HS-27A (cell line): ENCODE results near the gene BHLHA15.

Experiments
- DNase-seq: peaks from one replicate; pipeline ENCODE4 v3.0.0-alpha.2; 2012; ENCODE audit warnings: low read depth, missing footprints

Gene BHLHA15

DNA sequence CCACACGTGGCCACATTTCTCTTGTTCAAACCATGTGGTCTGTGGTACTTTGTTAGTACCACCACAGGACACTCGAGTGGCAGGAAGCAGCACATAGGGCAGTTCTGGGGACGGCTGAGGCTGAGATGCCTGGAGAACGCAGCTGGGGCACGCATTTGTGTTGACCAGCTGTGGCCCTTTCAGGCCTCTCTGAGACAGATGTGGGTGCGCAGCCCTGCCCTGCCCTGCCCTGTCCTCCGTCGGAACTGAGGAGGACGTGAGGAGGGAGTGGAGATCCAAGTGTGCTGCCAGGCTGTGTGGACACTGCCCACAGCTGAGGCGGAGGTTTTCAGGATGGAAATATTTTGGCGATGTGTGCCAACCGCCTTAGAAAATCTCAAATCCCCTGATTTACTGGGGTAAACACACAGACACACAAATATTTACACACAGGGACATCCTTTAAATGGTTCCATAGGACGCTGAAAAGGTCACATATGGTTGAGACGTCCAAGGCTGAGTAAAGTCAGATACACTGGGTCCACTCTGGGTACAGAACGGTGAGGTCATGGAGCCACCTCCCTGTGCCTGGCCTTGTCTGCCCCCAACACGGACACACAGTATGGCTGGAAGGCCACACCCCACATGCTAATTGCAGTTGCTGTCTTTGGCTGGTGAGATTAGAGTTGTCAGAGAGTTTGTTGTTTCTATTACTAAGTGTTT, 14.8 kb downstream of the BHLHA15 start:
- DNase-seq = no peak

DNA sequence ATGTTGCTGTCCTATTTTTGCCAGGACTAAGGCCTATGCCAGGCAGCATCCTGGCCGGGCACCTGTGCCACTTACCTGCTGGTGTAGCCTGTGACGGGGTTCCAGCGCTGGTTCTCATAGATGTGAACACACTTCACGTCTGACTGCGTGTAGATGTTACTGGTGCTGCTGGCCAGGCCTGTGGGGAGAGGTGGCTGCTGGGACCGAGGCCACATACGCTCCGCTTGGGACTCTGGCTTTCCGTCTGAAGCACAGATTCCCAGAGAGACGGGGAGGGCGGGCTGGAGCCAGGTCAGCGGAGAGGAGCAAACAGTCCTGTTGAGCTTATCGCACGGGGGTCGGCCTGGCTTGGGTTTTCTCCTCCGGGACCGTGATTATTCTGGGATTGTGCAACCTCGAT, 16.7 kb downstream of the BHLHA15 start:
- no peak for DNase-seq

DNA sequence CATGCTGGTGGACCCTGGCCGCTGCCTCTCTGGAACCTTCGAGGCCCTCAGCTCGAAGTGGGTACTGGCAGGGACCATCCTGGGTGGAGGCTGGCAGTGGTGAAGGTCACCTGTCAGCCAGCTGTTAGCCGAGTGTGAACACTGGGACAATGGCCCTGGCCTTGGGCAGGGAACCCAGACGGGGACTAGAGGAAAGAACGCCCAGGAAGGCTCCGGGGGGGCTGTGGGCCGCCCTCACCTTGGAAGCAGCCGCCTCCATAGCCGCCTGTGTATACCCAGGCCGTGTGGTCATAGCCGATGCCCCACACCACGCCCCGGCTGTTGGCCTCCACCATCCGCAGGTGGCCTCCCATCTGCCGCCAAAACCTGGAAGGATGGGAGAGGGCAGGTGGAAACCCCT, 17.6 kb downstream of the BHLHA15 start:
- DNase-seq = no peak

DNA sequence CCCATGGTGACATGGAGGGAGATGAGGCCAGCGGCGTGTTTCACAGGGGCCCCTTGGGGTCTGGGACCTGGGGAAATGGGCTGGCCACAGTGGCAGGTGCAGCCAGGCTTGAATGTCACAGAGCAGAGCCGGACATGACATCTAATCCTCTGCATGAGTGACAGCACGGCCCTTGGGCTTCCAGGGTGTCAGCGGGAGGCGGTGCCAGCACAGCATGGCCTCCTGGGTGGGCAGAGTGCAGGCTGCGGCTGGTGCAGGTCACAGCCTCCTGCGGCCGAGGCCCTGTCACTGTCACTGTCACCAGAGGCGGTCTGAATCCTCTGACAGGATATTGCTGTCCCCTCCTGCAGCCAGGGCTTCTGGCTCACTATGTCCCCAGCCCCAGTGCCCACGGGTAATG, 18.2 kb downstream of the BHLHA15 start:
- no peak for DNase-seq

DNA sequence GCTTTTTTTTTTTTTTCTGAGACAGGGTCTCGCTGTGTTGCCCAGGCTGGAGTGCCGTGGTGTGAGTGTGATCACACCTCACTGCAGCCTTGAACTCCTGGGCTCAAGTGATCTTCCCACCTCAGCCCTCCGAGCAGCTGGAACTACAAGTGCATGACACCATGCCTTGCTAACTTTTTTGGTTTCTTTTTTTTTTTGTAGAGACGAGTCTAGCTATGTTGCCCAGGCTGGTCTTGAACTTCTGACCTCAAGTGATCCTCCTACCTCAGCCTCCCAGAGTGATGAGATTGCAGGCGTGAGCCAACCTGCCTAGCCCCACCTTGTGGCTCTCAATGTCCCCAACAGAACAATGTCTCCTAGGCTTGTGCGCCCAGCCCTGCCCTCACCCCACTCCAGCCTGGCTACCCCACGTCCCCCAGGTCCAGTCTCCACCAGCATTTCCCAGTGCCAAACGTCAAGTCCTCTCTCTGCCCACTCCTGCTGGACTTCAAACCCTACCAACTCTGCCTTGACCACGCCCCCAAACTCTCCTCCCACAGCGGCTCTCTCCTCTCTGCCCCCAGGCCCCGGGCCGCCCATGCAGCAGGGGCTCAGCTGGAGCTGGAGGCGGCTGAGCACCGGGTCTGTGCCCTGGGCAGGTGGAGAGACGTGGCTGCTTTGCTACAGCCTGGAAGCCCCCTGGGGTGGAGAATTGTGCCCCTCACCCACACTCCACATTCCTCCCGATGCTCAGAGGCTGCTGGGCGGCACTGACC, 18.9 kb downstream of the BHLHA15 start:
- DNase-seq = no peak

DNA sequence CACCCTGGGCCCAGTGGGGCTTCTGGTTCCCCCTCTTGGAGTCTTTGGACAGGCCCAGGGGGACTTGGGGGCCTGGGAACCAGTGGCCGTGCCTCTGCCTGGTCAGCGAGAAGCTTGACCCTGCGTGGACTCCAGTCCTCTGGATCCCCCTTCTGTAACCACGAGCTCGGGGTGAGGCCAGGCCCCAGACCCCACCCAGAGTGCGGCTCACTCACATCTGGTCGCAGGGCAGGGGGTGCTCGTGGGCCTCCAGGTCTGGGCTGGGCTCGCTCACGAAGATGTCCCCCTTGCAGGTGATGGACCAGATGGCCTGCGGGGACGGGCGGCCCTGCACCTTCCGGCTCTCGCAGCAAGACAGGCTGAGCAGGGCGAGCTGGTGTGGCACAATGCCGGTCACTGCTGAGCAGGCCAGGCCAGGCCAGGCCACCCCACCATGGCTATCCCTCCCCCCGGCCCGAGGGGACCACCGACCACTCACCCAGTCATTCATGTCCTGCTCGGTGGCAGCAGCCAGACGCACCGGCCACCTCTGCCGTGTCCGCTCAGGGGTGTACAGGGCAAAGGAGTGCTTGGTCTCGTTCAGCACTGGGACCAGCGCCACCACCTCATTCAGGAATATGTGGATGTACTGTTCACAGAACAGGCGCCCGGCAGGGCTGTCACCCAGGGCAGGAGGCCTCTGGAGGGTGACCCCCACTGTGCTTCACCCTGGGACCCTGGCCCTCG, 19.7 kb downstream of the BHLHA15 start:
- no peak for DNase-seq

DNA sequence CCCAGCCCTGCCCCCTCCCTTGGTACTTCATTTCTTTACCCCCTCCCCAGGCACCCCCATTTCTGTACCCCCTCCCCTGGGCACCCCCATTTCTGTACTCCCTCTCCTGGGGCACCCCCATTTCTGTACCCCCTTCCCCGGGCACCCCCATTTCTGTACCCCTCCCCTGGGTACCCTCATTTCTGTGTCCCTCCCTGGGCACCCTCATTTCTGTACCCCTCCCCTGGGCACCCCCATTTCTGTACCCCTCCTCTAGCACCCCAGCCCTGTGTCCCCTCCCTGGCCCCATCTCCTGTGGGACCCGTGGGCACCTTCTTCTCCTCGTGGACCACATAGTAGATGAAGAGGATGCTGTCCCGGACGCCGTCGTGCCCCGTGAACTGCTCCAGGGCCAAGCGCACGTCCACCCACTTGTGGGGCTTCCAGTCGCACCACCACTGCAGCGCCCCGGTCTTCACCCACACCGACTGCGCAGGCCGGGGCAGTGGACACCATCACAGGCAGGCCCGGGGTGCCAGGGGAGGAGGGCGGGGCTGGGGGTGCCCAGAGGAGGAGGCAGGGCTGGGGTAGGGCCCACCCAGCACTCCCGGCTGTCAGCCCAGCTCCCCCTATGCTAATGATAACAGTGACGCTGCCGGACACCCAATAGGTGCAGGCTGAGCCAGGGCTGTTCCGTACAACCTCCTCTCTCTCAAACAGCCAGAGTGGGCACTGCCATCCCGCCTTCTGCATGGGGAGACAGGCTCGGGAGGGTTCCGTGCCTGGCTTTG, 20.4 kb downstream of the BHLHA15 start:
- no peak for DNase-seq

DNA sequence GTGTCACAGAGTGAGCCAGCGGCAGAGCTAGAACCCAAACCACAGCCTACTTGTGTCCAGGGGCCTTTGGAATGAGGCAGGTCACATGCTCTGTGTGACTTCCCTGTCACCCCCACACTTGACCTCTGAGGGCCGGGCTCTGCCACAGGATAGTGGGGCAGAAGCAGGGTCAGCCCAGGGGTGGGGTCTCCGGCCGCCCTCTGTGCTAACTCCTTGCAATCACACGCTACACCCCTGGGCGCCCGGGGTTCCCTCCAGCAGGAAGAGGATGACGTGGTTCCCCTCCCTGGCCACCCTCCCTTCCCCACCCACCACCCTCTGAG, 21.0 kb downstream of the BHLHA15 start:
- DNase-seq = no peak

DNA sequence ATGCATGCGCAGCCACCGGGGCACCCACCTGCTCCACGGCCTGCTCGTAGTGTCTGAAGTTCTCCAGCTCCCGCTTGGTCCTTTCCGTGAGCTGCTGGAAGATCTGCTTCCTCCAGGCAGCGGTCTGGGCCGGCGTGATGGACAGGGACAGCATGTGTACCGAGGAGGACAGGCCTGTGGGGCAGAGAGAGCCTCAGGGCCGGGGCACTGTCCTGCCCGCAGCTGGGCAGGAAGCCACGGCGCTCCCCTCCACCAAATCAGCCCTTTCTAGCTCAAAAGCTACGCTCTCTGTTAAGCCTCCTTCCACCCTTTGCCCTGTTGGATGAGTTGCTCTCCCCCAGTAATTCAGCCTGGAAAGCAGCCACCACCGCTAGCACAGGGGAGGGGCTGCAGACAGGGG, 21.6 kb downstream of the BHLHA15 start:
- no peak for DNase-seq

DNA sequence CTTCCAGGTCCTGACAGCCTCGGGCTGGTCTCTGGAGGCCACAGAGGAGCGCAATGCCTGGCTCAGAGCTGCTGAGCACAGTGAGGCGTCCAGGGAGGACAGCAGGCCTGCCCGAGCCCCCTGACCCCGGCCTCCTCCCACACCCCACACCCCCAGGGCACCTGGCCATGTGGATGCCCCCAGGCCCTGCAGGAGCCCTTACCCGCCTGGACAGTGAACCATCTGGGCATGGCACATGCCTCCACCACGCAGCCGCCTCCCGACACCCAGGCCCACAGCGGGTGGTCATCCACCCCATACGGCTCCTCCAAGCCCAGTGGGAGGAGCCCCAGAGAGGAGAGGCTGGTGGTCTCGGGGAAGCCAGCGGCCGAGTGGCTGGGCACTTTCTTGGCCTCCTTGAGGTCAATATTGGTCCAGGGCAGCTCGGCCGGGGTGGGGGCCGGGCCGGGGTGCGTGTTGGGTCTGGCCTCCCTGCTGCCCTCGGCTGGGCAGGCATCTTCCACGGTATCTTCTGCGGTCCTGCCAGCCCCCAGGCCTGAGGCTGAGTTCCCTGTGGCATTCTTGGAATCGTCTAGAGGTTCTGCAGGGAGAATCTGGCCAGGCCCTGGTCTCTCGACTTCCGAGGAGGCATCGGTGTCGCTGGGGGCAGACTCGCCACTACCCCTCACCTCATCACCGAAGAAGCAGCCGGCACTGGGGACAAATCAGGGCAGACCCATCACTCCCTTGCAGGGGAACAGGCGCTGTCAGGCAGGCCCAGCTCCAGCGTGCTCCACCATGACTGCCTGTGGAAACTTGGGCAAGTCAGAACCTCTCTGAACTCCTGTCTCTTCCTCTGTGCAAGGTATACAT, 22.2 kb downstream of the BHLHA15 start:
- DNase-seq = no peak

DNA sequence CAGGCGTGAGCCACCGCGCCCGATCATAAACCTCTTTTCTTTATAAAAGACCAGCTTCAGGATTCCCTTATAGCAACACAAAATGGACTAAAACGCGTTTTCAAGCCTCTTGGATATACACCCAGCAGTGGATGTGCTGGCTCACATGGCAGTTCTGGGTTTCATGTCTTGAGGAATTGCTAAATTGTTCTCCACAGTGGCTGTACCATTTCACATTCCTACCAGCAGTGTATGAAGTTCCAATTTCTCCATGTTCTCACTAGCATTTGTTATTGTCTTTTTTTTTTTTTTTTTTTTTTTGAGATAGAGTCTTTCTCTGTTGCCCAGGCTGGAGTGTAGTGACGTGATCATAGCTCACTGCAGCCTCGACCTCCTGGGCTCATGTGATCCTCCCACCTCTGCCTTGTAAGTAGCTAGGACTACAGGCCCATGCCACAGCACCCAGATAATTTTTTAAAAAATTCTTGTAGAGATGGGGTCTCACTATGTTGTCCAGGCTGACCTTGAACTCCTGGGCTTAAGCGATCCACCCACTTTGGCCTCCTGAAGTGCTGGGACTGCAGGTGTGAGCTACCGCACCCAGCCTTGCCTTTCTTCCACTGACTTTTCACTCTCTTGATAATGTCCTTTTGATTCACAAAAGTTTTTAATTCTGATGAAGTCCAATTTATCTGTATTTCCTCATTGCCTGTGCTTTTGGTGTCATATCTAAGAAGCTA, 23.3 kb downstream of the BHLHA15 start:
- no peak for DNase-seq

DNA sequence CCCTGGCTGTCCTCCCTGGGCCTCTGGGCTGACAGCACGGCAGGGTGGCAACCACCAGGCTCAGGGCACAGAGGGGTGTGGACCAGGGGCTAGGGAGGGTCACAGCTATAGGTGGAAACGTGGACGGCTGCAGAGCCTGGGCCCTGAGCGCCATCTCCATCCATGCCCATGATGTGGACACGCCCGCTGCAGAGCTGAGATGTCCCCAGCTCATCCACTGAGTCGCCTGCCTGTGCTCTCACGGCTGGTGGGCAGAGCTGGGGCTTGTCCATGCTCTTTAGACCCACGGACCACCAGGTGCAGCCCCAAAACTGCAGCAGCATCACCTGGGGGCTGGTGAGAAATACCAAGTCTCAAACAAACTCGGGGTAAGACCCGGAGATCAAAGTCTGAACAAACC, 24.7 kb downstream of the BHLHA15 start:
- DNase-seq = no peak

DNA sequence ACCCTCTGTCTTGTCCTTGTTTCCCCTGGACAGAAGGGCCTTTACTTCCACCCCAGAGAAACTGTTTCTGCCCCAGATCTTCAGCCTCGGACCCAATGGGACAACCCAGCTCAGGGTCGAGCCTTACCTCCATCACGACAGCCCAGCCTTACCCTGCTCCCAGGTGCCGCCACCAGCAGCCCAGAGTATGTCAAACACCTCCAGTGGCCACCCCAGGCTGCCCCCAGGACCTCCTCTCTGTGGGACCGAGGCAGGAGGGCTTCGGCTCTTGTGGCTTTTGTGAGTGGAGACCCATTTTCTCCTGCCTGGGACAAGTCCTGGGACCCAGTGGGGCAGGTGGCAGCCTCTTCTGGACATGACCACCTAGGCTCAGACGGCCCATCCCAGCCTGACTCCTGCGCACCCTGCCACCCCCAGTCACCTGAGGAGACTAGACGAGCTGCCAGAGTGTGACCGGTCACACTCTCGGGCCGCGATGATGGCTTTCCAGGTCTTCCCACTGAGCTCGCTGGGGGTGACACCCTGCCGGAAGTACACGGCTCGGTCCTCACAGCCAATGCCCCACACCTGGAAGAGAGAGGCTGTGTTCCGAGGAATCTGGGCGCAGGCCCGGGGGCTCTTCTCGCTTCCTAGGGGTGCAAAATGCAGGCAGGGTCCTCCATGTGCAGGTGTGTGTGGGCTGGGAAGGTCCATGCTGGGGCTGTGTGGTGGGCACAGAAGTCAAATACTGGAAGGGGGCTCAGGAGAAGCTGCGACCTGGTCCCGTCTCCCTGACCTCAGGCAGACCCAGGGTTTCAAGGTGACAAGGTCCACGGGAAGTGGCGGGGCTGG, 25.3 kb downstream of the BHLHA15 start:
- DNase-seq = no peak

DNA sequence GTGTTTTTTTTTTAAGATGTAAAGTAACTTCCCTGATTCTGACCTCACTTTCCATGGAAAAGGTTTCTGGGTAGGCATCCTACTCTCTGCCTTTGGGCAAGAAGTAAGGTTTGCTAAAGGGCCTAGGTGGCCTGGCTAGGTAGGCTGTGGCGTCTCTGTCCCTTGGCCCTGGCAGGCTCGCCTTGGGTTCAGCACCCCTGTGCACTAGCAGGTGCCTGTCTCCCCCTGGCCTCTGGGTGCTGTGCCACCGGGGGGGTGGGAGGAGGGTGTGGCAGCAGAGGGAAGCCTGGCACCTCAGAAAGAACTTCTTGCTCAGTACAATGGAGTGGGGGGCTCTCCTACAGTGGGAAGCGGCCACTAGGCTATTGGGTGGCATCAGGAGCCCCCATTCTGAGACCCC, 26.8 kb downstream of the BHLHA15 start:
- no peak for DNase-seq

DNA sequence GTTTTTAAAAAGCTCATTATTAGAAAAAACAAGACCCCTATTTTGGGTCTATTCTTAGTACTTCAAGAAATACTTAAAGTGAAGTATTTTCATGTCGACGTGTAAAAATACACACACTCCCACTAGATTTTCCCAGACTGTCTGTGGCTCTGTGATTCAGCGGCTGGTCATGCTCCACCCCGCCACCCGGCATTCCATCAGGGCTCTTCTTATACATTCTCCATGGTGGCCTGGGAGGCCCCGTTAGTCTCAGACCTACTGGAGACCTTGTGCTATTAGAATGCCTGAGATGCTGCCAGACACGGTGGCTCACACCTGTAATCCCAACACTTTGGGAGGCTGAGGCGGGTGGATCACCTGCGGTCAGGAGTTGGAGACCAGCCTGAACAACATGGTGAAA, 27.7 kb downstream of the BHLHA15 start:
- DNase-seq = no peak

DNA sequence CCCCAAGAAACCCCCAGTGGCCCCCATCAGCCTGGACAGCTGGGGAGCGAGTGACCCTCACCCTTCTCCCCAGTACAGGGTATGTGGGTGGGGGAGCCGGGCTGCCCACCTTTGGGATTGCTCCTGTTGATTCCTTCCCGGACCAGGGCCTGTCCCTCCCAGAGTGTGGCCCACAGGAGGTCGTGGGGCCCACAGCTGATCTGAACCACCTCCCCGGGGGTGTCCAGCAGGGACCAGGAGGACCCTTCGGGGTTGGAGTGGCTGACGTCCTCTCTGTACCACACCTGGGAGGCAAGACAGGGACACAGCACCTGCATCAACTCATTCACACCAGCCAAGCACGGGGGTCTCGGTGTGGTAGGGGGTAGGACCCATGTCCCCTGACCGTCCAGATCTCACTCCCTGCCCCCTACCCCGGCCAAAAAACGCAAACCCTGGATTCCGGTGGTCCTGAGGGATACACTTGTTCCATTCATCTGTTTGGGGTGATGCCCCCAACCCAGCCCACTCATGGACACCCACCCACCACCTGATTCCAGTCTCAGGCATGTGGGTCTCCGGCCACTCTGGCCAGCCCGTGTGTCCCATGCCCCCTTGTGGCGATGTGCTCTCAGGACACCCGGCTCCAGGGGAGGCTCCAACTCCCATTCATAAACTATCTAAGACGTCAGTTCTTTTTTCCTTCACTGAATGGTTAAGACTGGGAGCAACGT, 29.9 kb downstream of the BHLHA15 start:
- DNase-seq = no peak

DNA sequence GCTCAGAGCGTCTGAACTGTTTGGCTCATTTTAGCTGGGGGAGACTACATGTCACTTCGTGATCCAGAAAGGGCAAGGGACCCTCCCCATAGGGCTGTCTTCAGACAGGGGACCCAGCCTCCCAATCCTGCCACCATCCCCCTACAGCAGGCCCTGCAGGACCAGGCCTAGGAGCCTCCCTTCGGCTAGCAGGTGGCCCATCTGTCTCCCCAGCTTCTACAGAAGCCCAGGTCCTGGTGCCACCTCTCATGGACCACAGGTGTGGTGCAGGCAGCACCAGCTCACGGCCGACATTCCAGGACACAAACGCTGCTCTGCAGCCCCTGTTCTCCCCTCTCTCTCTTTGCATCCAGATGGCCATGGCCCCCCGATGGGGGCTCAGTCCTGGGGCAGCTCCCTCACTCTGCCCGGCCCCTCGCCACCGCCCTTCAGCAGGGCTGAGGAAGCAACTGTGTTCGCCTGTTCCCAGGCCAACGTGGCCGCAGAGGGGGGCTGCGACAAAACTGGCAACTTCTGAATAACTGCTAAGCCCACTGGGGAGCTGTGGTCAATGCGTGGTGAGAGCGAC, 30.5 kb downstream of the BHLHA15 start:
- no peak for DNase-seq

DNA sequence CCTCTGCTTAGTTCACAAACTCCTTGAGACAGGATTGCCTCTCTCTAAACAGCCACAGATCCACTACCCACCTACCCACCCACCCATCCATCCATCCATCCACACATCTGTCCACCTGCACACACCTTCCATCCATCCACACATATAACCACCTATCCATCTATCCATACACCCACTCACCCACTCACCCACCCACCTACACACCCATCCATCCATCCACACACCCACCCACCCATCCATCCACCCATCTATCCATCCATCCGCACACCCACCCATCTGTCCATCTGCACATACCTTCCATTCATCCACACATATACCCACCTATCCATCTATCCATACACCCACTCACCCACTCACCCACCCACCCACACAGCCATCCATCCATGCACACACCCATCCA, 31.1 kb downstream of the BHLHA15 start:
- DNase-seq = no peak

DNA sequence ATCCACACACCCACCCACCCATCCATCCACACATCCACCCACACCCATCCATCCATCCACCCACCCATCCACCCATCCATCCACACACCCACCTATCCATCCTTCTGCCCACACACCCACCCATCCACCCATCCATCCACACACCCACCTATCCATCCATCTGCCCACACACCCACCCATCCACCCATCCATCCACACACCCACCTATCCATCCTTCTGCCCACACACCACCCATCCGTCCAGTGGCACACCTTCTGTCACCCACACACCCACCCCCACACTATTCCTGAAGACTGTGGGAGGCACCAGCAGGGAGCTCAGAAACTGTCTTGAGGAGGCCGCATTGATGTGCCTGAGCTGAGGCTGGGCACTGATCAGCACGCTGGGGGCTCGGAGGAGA, 31.7 kb downstream of the BHLHA15 start:
- no peak for DNase-seq
